NCI-H2029 treated with DMSO at 0.1 percent for 48 hours (cell line): Measurements from ENCODE around the gene ALK.
"Not testable (repeated sequence)": the region's sequence is repeated elsewhere in the genome, so short reads cannot be mapped to it uniquely, and the experiment has no call there.

ENCODE experiments used
- DNase-seq: peaks from one replicate; lab custom pipeline; 2025; lab: John Stamatoyannopoulos, UW

Gene ALK

GRCh38 chr2:29273685-29274611 lies 647.4 kb downstream of the ALK start:
- no peak for DNase-seq

DNA sequence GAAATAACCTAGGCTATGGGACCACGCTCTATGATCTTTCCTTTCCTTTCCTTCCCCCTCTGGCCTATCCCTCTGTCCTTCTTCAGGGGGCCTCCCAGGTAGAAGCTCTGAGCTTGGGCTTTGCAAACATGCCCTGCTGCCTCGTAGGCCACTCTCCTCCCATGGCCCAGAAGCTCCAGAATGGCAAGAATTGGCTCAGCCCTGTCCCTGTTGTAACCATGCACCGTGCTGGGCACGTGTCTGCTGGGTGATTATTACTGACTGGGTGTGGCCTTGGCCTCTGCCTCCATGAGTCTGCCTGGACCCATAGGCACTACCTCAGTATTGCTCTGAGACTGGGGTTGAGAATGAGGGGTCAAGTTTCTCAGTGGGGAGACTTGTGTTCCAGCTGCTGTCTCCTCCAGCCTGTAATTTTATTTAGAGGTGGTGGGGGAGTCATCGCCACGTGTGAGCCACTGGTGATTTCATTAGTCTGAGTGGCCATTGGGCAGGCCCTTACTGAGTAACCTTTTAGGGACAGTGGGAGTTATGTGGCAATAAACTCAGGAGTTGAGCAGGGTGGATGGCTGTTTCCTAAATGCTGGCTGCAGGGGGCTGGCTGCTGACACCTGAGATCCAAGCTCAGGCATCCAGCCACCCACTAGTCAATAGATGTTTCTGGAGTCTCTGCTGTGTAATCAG lies 648.2 kb downstream of the ALK start:
- DNase-seq = no peak

DNA sequence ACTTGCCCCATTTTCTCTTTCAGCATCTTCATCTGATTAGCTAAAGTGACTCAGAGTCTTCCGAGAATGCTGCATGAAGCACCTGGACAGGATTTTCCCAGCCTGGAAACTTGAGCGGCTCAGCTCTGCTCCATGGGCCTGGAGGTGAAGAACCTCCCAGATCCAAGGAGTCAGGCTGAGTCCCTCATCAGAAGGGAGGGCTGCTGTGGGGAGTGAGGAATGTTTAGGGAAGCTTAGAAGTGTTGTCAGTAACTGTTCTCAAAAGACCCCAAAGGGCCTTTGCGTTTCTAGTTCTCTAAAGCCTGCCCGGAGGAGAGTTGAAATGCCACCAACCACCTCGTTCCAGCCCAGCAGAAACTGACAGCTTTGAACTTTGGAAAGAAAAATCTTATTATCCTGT lies 649.1 kb downstream of the ALK start:
- DNase-seq = no peak

- no peak for DNase-seq
Measured at GRCh38 chr2:29270701-29271121, 650.7 kb downstream of the ALK start.

DNA sequence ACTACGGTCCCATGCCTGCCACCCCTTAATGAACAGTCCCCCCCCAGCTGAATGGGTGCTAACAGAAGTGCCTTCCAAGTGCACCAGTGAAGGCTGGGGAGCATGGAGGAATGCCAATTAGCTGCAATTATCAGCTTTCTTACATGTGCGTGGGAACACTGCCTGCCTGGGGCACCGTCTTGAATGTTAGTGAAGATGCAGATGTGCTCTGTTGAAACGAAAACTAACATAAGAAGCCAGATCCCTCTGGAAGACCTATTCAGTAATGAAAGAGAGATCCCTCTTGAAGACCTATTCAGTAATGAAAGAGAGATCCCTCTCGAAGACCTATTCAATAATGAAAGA lies 651.6 kb downstream of the ALK start:
- DNase-seq = no peak

- DNase-seq = no peak
Measured at GRCh38 chr2:29269095-29269764, 652.2 kb downstream of the ALK start.

GRCh38 chr2:29267720-29268119 lies 653.7 kb downstream of the ALK start:
- DNase-seq = no peak

DNA sequence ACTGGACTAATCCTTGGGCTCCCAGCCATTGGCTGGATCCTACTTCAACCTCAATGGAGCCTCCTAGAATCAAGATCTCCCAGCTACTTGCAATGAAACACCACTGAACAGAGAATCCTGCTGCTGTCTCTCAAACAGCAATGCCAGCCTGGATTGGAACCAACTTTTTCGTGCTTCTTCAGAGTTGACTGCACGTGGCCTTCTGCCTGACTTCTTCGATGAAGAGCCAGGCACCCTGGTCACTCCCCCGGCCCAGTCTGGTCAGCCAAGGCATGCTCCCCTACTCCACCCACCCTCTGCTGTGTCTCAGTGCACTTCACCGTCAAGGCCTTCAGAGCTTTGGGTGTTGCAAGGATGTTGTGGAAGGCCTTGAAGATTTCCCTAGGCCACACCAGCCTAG lies 657.5 kb downstream of the ALK start:
- no peak for DNase-seq

DNA sequence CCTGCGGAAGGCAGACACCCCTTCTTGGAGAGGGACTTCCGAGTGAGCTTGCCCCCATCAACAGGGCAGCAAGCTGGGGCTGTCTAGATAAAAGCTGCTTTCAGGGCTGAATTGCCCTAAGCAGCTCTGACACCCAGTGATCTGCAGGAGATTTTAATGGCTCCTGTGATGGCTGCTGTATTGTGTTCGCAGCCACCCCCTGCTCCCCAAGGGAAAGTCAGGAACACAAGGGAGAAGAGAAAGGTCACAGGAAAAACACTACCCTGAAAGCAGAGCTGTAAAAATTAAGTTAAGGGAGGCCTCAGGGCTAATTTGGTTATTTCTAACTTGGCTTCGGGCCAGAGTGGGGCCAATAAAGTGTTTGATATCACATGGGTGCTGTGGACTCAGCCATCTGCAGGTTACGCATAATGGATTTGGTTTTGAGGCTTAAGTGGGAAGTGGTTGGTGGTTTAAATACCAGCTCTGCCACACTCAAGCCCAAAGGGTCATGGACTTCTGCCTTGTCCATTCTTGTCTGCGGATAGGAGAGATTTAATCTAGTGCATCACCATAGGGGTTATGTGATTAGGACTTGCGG lies 658.6 kb downstream of the ALK start:
- DNase-seq = no peak

GRCh38 chr2:29261003-29261402 lies 660.4 kb downstream of the ALK start:
- DNase-seq = no peak

GRCh38 chr2:29260142-29260772 lies 661.1 kb downstream of the ALK start:
- no peak for DNase-seq

DNA sequence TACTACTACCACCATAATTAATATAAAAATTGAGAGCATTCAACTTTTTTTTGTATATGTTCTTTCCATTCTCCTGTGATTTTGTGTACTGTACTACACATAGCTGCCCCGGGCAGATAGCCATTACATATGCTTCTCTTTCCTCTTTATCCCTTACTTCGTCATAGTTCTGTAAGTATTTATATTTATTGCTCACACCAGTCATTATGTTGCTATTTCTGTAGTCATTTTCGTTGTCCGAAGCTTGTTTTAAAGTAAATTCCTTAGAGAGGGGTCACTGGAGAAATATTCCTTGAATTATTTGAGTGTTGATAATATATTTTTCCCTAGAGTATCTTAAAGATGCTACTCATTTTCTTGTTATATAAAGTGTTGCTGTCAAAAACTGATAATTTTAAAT lies 662.2 kb downstream of the ALK start:
- DNase-seq = no peak

- DNase-seq = no peak
Measured at GRCh38 chr2:29255004-29255403, 666.4 kb downstream of the ALK start.

GRCh38 chr2:29253495-29254275 lies 667.7 kb downstream of the ALK start:
- DNase-seq = not testable (repeated sequence)

- DNase-seq = no peak
Measured at GRCh38 chr2:29253026-29253425, 668.4 kb downstream of the ALK start.

GRCh38 chr2:29251406-29251805 lies 670.0 kb downstream of the ALK start:
- DNase-seq = no peak

- no peak for DNase-seq
Measured at GRCh38 chr2:29250977-29251376, 670.4 kb downstream of the ALK start.

- DNase-seq = no peak
Measured at GRCh38 chr2:29249666-29250253, 671.6 kb downstream of the ALK start.

DNA sequence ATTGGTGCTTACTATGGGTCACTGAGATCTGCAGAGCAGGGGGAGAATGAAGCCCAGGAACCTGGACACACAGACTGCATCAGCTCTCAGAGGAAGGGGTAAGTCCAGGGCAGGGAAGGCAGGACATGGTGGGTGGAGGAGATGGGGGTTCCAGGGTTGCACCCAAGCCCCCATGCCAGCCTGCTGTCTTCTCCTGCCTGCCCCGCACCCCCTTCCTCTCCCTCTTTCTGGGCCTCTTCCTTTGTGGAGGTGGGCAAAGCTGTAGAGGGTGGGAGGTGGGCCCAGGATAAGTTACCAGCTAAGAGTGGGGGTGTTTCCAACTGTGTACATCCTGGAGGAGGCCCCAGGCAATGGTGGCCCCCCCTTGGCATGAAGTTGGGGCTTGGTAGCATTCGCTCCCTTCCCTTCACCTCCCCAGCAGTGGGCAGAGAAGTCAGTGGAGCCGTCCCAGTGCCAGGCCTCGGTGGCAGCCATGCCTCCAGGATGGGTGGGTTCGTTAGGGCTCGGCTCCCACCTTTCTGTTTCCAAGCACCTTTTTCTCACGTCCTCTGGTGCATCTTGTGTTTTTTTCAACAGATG lies 674.0 kb downstream of the ALK start:
- no peak for DNase-seq
